ENCODE measurements around the gene TSLP.

- TF ChIP-seq POLR2A (IDR thresholded peaks at IDR 0.05; ENCODE audit: low read depth, low read length), result no peak
- no peak for TF ChIP-seq TAF1 (IDR thresholded peaks at IDR 0.05; ENCODE audit: borderline replicate concordance, low read depth, low read length)
These were observed 47.7 kb downstream of the TSLP start for GRCh38 chr5:111119221-111119620.

Measured in GM12892 (cell line).